GM12891 (cell line): Measurements from ENCODE around the gene TENM4.

Source experiments
- PAX5 ChIP-seq: IDR thresholded peaks from 2 replicates; pipeline ENCODE4 v1.6.1; 2011; ENCODE audit warnings: low read length, moderate library complexity, mild to moderate bottlenecking; ENCODE audit not compliant: insufficient read depth, severe bottlenecking
- POLR2A ChIP-seq: IDR thresholded peaks from 2 replicates; pipeline ENCODE4 v1.6.1; 2011; ENCODE audit warnings: low read depth, low read length, control low read depth
- POLR2AphosphoS5 ChIP-seq: IDR thresholded peaks from 2 replicates; pipeline ENCODE4 v1.6.1; 2011; ENCODE audit warnings: low read depth, low read length, control low read depth
- SPI1 ChIP-seq: IDR thresholded peaks from 2 replicates; pipeline ENCODE4 v1.6.1; 2011; ENCODE audit warnings: low read depth, low read length, control low read depth
- TAF1 ChIP-seq: IDR thresholded peaks from 2 replicates; pipeline ENCODE4 v1.6.1; 2011; ENCODE audit warnings: low read depth, low read length, control low read depth

DNA sequence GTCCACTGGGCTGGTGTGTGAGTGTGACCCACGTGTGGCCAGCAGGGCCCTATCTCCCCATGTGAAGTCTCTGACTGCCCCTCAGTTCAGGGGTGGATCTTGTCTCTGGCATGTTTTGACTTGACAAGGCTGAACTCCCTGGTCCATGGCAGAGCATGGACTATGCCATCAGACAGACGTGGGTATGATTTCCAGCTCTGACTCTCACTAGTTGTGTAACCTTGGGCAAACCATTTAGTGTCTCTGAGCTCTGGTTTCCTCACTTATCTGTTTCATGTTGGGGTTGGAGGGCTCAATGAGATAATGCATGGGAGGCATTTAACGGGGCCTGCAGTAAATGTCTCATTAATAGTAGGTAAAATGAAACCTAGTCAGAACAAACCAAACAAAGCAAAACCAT is 611.7 kb downstream of the TENM4 start:
- no peak for TF ChIP-seq POLR2A
- TF ChIP-seq SPI1, result no peak
- no peak for TF ChIP-seq TAF1
- TF ChIP-seq POLR2AphosphoS5, result no peak
- no peak for TF ChIP-seq PAX5
